Measurements from ENCODE around the gene KANK2.

GRCh38 chr19:11187441-11187840, 9.9 kb downstream of the KANK2 start:
- no peak for TF ChIP-seq CTCF (IDR thresholded peaks at IDR 0.05; ENCODE audit: insufficient read depth, low read length)
- TF ChIP-seq SPI1 (IDR thresholded peaks at IDR 0.05; ENCODE audit: borderline replicate concordance, low read depth): no peak
